HG02759 (cell line): ENCODE measurements around the gene PIP4P1.

ENCODE experiments used
- ATAC-seq: cut with Tn5 transposase; IDR thresholded peaks from one replicate; pipeline ENCODE4 v1.9.1; 2021; ENCODE audit warnings: mild to moderate bottlenecking, moderate library complexity; ENCODE audit not compliant: unreplicated experiment

Gene PIP4P1

DNA sequence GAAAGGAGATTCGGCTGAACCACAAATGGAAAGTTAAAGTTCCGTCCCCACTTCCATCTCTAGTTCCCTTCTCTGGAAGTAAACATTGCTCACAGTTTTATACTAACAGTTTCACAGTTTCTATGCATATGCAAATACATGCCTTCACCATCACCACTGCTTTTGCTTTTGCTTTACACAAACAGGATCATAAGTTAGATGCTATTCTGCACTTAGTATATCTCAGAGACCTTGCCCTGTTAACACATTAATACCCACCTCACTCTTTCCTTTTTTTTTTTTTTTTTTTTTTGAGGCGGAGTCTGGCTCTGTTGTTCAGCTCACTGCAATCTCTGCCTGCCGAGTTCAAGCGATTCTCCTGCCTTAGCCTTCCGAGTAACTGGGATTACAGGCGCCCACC is 48.8 kb downstream of the PIP4P1 start:
- peak; percentile 44 for ATAC-seq

DNA sequence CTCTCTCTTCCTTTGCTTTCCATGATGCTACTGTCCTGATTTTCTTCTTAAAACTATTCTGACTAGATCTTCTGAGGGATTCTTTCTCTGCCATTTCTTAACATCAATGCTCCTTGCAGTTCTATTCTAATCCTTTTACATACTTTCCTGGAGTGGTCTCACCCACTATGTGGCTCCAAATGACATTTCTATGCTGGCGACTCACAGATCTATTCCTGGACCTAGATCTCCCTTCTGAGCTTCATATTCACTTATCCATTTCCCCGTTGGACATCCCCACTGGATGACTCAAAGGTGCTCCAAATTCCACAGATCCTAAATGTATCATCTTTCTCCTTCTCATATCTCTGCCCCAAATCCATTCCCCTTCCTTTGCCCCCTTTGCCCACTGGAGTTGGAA is 52.0 kb downstream of the PIP4P1 start:
- ATAC-seq: no peak
